SK-MEL-5 (cell line): ENCODE measurements around the gene NPFFR1. TPM values are rescaled to one million over a fixed set of nuclear protein-coding genes. Genes with fewer than 3 reads are reported as not detected.

ENCODE experiments used
- DNase-seq: peaks from one replicate; pipeline ENCODE4 v3.0.0-alpha.2; 2016; ENCODE audit warnings: low read depth, low spot score
- in situ Hi-C: cut with HindIII; loops from 2 replicates; pipeline ENCODE4 v1.10.0; 2016; ENCODE audit warnings: low sequenced_read_pairs, high pct_unique_total_duplicates, low pct_unique_long_range_greater_than_20kb
- total RNA-seq: library from RNA; depleted of rRNA; stranded (reverse); fragments of >200 nt; shearing (Covaris generic); gene quantifications from 2 replicates; pipeline ENCODE4 v1.2.3, GENCODE V29; 2014

NPFFR1 gene
- total RNA-seq, 1 experiment from 2014 or later = not detected

- no peak for DNase-seq
- in situ Hi-C loops = no loop called here
Measured at GRCh38 chr10:70319183-70319582, 35.4 kb upstream of the NPFFR1 start.

- in situ Hi-C loops = no loop called here
- DNase-seq = no peak
Measured at GRCh38 chr10:70317943-70318318, 34.1 kb upstream of the NPFFR1 start.

- in situ Hi-C loops = no loop called here
Measured at GRCh38 chr10:70317272-70317942, 33.6 kb upstream of the NPFFR1 start.

GRCh38 chr10:70315815-70316214 is 32.0 kb upstream of the NPFFR1 start:
- no peak for DNase-seq
- in situ Hi-C loops = no loop called here

More at GRCh38 chr10:70317272-70317942, 33.6 kb upstream of the NPFFR1 start:
- no peak for DNase-seq

- in situ Hi-C loops = no loop called here
Measured at GRCh38 chr10:70315276-70315675, 31.5 kb upstream of the NPFFR1 start.

GRCh38 chr10:70312972-70313371 is 29.2 kb upstream of the NPFFR1 start:
- in situ Hi-C loops = no loop called here
- DNase-seq = no peak

More at GRCh38 chr10:70315276-70315675, 31.5 kb upstream of the NPFFR1 start:
- DNase-seq = no peak

GRCh38 chr10:70312249-70312648 is 28.4 kb upstream of the NPFFR1 start:
- in situ Hi-C loops = no loop called here
- no peak for DNase-seq

- no peak for DNase-seq
- in situ Hi-C loops = no loop called here
Measured at GRCh38 chr10:70311698-70312097, 27.9 kb upstream of the NPFFR1 start.

GRCh38 chr10:70309661-70310060 is 25.9 kb upstream of the NPFFR1 start:
- no peak for DNase-seq
- in situ Hi-C loops = no loop called here

GRCh38 chr10:70308121-70309060 is 24.6 kb upstream of the NPFFR1 start:
- in situ Hi-C loops = no loop called here
- no peak for DNase-seq

GRCh38 chr10:70306886-70307520 is 23.2 kb upstream of the NPFFR1 start:
- in situ Hi-C loops = no loop called here
- DNase-seq = no peak

- in situ Hi-C loops = no loop called here
- no peak for DNase-seq
Measured at GRCh38 chr10:70306181-70306705, 22.4 kb upstream of the NPFFR1 start.

GRCh38 chr10:70303730-70304129 is 19.9 kb upstream of the NPFFR1 start:
- no peak for DNase-seq
- in situ Hi-C loops = no loop called here

GRCh38 chr10:70302292-70302691 is 18.5 kb upstream of the NPFFR1 start:
- in situ Hi-C loops = no loop called here
- no peak for DNase-seq

- in situ Hi-C loops = no loop called here
- DNase-seq = no peak
Measured at GRCh38 chr10:70300908-70301597, 17.2 kb upstream of the NPFFR1 start.

GRCh38 chr10:70300461-70300860 is 16.7 kb upstream of the NPFFR1 start:
- in situ Hi-C loops = no loop called here
- DNase-seq = no peak

- in situ Hi-C loops = no loop called here
- DNase-seq = no peak
Measured at GRCh38 chr10:70299876-70300275, 16.1 kb upstream of the NPFFR1 start.

- DNase-seq = no peak
- in situ Hi-C loops = no loop called here
Measured at GRCh38 chr10:70298393-70298792, 14.6 kb upstream of the NPFFR1 start.
